DMS153 treated with DMSO at 0.1 percent for 48 hours (cell line): Measurements from ENCODE around the gene CYLD.

Experiments
- DNase-seq: peaks from one replicate; lab custom pipeline; 2025; ENCODE audit not compliant: unreplicated experiment; lab: John Stamatoyannopoulos, UW

The CYLD gene

GRCh38 chr16:50776037-50776436, 34.2 kb downstream of the CYLD start:
- DNase-seq = no peak

GRCh38 chr16:50778284-50779163, 36.6 kb downstream of the CYLD start:
- DNase-seq = no peak

- DNase-seq = no peak
Observed at GRCh38 chr16:50781043-50781442, 39.2 kb downstream of the CYLD start.

GRCh38 chr16:50781518-50781917, 39.6 kb downstream of the CYLD start:
- no peak for DNase-seq

DNA sequence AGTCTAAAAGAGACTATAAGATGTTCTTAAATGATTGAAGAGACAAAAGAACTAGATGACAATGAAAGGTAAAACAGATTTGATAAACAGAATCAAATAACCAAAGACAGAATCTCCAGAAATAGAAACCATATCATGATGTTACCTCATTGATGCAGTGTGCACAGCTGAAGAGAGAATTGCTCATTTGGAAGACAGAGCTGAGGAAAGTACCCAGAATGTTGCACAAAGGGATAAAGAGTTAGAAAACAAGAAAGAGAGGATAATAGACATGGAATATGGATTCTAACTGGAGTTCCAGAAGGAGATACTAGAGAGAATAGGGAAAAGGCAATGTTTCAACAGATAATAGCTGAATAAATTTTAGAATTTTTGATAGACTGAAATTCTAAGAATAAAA, 47.9 kb downstream of the CYLD start:
- DNase-seq = no peak

- no peak for DNase-seq
Observed at GRCh38 chr16:50791522-50791921, 49.6 kb downstream of the CYLD start.

GRCh38 chr16:50796829-50797228, 54.9 kb downstream of the CYLD start:
- no peak for DNase-seq

DNA sequence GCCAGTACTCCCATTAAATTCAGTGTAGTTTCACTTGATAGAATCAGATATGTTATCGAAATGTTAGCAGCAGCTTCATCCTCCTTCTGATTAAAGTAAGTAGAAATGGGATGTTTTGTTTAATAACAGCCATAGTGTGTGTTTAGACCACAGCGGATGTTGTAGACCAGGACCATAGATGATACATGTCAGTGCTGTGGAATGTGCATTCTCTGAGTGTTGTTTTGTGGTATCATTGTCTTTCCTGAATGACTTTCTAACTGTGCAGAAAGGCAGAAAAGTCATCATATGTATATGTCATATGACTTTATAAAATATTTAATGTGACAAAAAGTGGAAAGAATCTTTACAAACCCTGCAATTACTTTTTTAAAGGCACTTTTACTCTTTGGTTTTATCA, 55.6 kb downstream of the CYLD start:
- DNase-seq = no peak

DNA sequence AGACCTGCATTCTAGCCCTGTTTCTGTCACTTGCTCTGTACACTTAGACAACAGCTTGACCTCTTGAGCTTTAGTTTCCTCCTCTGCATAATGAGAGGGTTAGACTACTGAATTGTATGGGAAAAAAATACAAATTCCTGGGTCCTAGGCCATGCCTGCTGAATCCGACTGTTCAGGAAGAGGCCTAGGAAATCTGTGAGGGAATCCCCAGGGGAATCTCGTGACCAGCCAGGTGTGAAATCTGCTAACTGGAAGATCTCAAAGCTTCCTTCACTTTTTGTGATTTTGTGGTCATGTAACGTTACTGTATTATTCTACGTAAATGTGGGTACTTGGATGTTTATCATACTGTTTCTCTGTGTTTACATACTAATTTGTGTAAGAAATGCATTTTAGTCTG, 58.2 kb downstream of the CYLD start:
- no peak for DNase-seq

DNA sequence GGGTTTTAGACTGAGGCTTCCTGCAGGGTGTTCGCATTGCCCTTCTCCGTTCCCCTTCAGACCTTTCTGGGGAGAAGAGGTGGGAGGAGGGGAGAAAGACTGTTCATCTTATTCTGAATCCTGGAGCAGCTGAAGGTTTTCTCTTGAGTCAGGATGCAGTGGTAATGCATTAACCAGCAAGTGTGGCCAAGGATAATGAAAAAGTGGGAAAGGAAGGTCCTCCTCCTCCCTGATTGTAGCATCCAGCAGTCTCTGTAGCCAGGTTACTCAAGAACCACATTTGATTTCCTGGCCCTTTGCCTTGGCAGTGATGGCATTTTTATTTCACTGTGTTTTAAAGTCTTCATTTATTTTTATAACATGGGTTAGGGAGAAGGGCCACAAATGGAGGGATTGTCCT, 59.1 kb downstream of the CYLD start:
- DNase-seq = no peak

- no peak for DNase-seq
Observed at GRCh38 chr16:50802000-50802399, 60.1 kb downstream of the CYLD start.

DNA sequence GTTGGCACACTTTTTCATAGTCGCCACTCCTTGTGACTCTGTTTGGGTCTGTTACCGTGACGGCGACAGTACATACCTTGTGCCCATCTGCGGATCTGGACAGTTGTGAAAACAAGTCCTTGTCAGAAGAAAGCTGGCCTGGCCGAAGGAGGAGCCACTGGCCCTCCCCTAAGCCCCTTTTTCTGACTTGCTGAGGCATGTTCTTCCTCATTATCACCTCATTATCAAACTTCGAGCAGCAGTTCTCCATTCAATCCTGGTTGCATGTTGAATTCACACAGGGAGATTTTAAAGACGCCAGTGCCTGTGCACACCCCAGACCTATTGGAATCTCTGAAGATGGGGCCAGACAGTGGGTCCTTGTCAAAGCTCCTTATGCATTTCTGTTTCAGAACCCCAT, 61.1 kb downstream of the CYLD start:
- no peak for DNase-seq

DNA sequence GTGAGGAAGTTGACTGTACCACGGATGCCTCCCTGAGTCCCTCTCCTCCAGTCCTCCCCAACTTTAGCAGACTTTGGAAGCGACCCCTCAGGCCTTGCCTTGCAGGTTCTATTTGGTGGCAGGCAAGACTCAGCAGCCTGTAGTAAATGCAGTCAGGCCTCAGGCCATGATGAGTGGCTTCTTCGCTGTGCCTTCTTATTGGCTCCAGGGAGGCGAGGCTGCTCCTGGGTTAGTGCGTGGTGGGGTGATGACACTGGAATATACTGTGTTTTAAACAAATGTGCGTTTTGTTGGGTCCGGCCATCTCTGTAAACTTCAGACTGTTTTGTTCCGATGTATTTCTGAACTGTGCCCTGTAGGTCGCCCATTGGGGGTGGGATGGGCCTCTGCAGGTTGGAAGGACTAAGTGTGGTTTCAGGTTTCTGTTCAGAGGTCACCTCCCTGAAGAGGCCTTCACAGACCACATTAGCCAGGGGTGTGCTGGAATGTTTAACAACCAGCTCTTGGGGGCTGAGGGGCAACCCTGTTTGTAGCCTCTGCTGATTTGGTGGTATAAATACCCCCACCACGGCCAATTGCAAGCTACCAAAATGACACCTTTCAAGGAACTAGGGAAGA, 62.5 kb downstream of the CYLD start:
- DNase-seq = no peak

DNA sequence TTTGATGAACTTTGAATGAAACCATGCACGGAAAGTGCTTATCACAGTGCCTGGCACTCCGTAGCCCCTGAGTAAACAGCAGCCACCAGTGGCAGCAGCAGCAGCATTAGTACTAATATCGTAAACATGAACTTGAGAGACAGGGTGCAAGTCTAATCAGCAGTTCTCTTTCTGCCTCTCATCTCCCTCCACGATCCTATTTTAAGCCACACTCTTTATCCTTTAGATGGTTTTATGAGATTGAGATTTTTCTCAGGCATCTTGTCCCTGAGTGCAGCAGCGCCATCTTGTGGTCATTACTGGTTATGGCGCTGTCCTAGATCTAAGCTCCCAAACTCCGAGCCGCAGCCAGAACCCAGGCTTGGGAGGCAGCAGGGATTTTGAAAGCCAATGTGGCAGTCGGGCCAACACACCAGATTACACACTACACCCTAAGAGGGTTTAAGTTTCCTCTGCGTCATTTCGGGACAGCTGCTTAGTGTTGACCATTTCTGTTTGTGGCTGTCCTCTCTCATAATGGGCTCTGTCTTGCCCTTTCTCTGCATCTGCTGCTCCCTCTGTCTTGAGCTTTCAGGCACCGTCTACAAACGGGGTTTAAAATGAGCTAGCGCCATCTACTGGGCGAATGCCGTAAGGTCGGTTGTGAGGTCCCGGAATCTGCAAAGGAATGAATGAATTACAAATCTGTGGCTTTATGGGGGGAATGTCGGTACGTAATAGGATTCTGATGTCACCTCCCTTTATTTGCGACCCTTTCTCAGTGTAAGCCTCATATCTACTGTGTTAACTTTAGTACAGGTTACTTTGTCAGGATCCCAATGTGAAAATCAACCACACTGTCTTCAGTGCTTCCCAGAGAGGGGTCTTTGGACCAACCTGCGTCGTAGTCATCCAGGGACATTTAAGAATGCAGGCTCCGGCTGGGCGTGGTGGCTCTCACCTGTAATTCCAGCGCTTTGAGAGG, 64.5 kb downstream of the CYLD start:
- DNase-seq = peak; percentile 62

GRCh38 chr16:50808929-50809538, 67.1 kb downstream of the CYLD start:
- no peak for DNase-seq

GRCh38 chr16:50809561-50809960, 67.7 kb downstream of the CYLD start:
- no peak for DNase-seq

GRCh38 chr16:50810241-50810965, 68.5 kb downstream of the CYLD start:
- DNase-seq = no peak

DNA sequence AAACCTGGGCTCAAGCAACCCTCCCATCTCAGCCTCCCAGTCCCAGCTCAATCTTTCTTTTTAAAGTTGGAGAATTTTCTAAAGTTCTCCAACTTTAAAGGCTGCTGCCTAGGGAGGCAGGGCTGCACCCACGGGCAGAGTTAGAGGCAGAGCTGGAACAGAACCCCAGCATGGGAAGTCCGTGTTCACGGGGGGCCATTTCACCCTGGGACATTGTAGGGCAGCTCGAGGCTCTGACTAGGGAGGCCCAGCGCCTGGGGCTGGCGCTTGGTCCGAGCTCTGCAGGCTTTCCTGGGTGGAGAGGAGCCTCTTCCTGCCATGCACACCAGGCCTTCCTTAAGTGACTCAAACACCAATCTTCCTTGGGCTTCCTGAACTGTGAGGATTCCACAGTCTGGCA, 70.2 kb downstream of the CYLD start:
- no peak for DNase-seq

GRCh38 chr16:50812876-50813466, 71.1 kb downstream of the CYLD start:
- DNase-seq = no peak

DNA sequence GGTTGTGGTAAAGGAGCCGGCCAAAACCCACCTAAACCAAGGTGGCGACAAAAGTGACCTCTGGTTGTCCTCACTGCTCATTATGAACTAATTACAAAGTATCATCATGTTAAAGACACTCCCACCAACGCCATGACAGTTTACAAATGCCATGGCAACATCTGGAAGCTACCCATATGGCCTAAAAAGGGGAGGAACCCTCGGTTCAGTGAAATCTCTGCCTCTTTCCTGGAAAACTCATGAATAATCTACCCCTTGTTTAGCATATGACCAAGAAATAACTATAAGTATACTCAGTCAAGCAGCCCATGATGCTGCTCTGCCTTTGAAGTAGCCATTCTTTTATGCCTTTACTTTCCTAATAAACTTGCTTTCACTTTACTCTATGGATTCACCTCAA, 72.2 kb downstream of the CYLD start:
- DNase-seq = no peak
